Astrocyte (in vitro differentiated cells and primary cell): ENCODE data around the gene ST6GALNAC3. TPM values are rescaled to one million over a fixed set of nuclear protein-coding genes. Genes with fewer than 3 reads are reported as not detected.

ENCODE experiments used
- DNase-seq: peaks from one replicate; pipeline ENCODE4 v3.0.0-alpha.2; 2010; ENCODE audit warnings: low read depth
- FAIRE-seq: peaks from 2 replicates; lab custom pipeline; 2011; peaks lifted over from hg19 to GRCh38; lab: Jason Lieb, UNC
- H2AFZ ChIP-seq: 2 replicates; pipeline ENCODE4 v1.6.0; 2012; ENCODE audit warnings: low read depth, low read length, inconsistent platforms
- H3K27ac ChIP-seq: 2 replicates; pipeline ENCODE4 v1.5.1; 2011; ENCODE audit warnings: low read depth, low read length, inconsistent platforms
- H3K27me3 ChIP-seq: 2 replicates; pipeline ENCODE4 v1.6.0; 2011; ENCODE audit warnings: low read length, inconsistent platforms; ENCODE audit not compliant: insufficient read depth
- H3K36me3 ChIP-seq: 2 replicates; pipeline ENCODE4 v1.5.1; 2011; ENCODE audit warnings: low read length, inconsistent platforms; ENCODE audit not compliant: insufficient read depth
- H3K4me1 ChIP-seq: 2 replicates; pipeline ENCODE4 v1.5.1; 2011; ENCODE audit warnings: low read length, inconsistent platforms; ENCODE audit not compliant: insufficient read depth
- H3K4me2 ChIP-seq: 2 replicates; pipeline ENCODE4 v1.6.0; 2012; ENCODE audit warnings: low read length, inconsistent platforms
- H3K4me3 ChIP-seq: 2 replicates; pipeline ENCODE4 v1.5.1; 2011; ENCODE audit warnings: low read depth, mild to moderate bottlenecking, low read length, inconsistent platforms; ENCODE audit not compliant: insufficient read depth
- H3K79me2 ChIP-seq: 2 replicates; pipeline ENCODE4 v1.6.0; 2012; ENCODE audit warnings: mild to moderate bottlenecking, low read length, inconsistent platforms; ENCODE audit not compliant: insufficient read depth
- H3K9ac ChIP-seq: 2 replicates; pipeline ENCODE4 v1.6.0; 2012; ENCODE audit warnings: mild to moderate bottlenecking, low read length, inconsistent platforms
- H3K9me3 ChIP-seq: 2 replicates; pipeline ENCODE4 v1.5.1; 2012; ENCODE audit warnings: low read depth, mild to moderate bottlenecking, low read length, inconsistent platforms; ENCODE audit not compliant: insufficient read depth
- H4K20me1 ChIP-seq: 2 replicates; pipeline ENCODE4 v1.6.0; 2012; ENCODE audit warnings: low read length, inconsistent platforms; ENCODE audit not compliant: insufficient read depth
- H3K27ac Mint-ChIP-seq: one replicate; pipeline ENCODE4 v1.8.0; 2021; ENCODE audit warnings: mild to moderate bottlenecking, mixed read lengths; ENCODE audit not compliant: unreplicated experiment
- H3K27me3 Mint-ChIP-seq: one replicate; pipeline ENCODE4 v1.8.0; 2021; ENCODE audit warnings: low read depth, mixed read lengths; ENCODE audit not compliant: unreplicated experiment
- H3K36me3 Mint-ChIP-seq: one replicate; pipeline ENCODE4 v1.8.0; 2021; ENCODE audit warnings: low read depth, mixed read lengths; ENCODE audit not compliant: unreplicated experiment
- H3K4me1 Mint-ChIP-seq: one replicate; pipeline ENCODE4 v1.8.0; 2021; ENCODE audit warnings: low read depth, mixed read lengths; ENCODE audit not compliant: unreplicated experiment
- H3K4me3 Mint-ChIP-seq: one replicate; pipeline ENCODE4 v1.8.0; 2021; ENCODE audit warnings: mild to moderate bottlenecking, moderate library complexity, mixed read lengths; ENCODE audit not compliant: unreplicated experiment
- H3K9me3 Mint-ChIP-seq: one replicate; pipeline ENCODE4 v1.8.0; 2021; ENCODE audit warnings: mild to moderate bottlenecking, mixed read lengths; ENCODE audit not compliant: unreplicated experiment
- EZH2 ChIP-seq: IDR thresholded peaks from 2 replicates; pipeline ENCODE4 v1.6.1; 2012; ENCODE audit warnings: mild to moderate bottlenecking, low read length, inconsistent platforms; ENCODE audit not compliant: insufficient read depth
- total RNA-seq: library from RNA; stranded (reverse); gene quantifications from 2 replicates; pipeline ENCODE4 v1.2.1, GENCODE V29; 2021
- TF ChIP-seq, protein P1 (sequence below): IDR thresholded peaks from 2 replicates; pipeline ENCODE4 v1.5.1; 2011; ENCODE audit warnings: low read depth, mild to moderate bottlenecking, inconsistent platforms, low read length, moderate library complexity; ENCODE audit not compliant: insufficient read depth

Gene ST6GALNAC3
- total RNA-seq, 1 donor from 2014 or later, result 3.2 TPM

DNA sequence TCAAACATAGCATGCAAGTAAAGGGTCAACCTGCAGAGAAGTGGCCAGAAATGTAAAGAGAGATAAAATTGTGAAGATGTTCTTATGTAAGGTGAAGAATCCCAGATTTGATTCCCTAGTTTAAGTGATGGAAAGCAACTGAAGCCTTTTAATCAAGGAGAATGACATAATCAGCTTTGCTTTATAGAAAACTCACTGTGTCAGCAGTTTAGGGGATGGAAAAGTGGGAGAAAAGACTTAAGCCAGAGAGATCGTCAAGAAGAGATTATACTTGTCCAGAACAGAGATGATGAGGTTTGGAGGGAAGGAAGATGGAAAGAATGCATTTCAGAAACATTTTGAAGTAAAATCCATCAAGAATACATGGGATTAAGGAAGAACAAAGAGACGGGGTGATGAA, 517.4 kb downstream of the ST6GALNAC3 start:
- no peaks in the 10 kb centered on the region for H3K4me1 ChIP-seq
- H3K27ac Mint-ChIP-seq, result no peak overlapping the region
- H3K4me3 ChIP-seq, result no peak overlapping the region
- H3K4me1 Mint-ChIP-seq, result peaks cover 3% of the 10 kb centered on the region
- no peaks in the 10 kb centered on the region for H4K20me1 ChIP-seq
- no peak overlapping the region for H3K27ac ChIP-seq
- no peaks in the 10 kb centered on the region for H3K36me3 Mint-ChIP-seq
- H3K9me3 Mint-ChIP-seq, result peaks cover 2% of the 10 kb centered on the region
- H3K79me2 ChIP-seq, result no peaks in the 10 kb centered on the region
- H3K9me3 ChIP-seq, result no peaks in the 10 kb centered on the region
- TF ChIP-seq, protein P1, sequence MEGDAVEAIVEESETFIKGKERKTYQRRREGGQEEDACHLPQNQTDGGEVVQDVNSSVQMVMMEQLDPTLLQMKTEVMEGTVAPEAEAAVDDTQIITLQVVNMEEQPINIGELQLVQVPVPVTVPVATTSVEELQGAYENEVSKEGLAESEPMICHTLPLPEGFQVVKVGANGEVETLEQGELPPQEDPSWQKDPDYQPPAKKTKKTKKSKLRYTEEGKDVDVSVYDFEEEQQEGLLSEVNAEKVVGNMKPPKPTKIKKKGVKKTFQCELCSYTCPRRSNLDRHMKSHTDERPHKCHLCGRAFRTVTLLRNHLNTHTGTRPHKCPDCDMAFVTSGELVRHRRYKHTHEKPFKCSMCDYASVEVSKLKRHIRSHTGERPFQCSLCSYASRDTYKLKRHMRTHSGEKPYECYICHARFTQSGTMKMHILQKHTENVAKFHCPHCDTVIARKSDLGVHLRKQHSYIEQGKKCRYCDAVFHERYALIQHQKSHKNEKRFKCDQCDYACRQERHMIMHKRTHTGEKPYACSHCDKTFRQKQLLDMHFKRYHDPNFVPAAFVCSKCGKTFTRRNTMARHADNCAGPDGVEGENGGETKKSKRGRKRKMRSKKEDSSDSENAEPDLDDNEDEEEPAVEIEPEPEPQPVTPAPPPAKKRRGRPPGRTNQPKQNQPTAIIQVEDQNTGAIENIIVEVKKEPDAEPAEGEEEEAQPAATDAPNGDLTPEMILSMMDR, result no peak
- TF ChIP-seq EZH2, result no peak
- H3K4me3 Mint-ChIP-seq, result no peak overlapping the region
- H3K9ac ChIP-seq, result no peak overlapping the region
- H3K27me3 Mint-ChIP-seq, result no peaks in the 10 kb centered on the region
- H3K36me3 ChIP-seq, result no peaks in the 10 kb centered on the region
- FAIRE-seq (no peak), DNase-seq (no peak)
- H3K27me3 ChIP-seq, result no peaks in the 10 kb centered on the region
- no peak overlapping the region for H2AFZ ChIP-seq
- H3K4me2 ChIP-seq, result no peak overlapping the region

DNA sequence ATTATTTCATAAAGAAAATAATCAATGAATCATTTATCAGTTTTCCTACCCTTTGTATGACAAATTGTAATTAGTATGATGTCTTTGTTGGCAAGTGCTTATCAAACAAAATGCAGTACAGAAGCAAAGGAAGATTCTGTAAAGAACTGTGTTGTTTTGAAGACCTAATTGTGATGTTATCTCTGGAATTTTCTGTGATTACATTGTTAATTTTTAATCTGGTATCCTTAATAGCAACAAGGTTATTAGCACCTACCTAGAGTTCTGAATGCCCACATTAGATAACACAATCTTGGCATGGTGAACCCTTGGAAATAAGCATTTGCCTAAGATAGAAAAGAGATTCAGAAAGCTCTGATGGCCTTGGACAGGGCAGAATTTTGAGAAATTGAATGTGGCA, 518.6 kb downstream of the ST6GALNAC3 start:
- Mint-ChIP-seq H3K9me3 (peaks cover 2% of the 10 kb centered on the region), H3K4me3 (no peak overlapping the region), H3K36me3 (no peaks in the 10 kb centered on the region), H3K27ac (no peak overlapping the region), H3K27me3 (no peaks in the 10 kb centered on the region), H3K4me1 (peaks cover 3% of the 10 kb centered on the region)
- Histone ChIP-seq H3K27ac (no peak overlapping the region), H2AFZ (no peak overlapping the region), H4K20me1 (no peaks in the 10 kb centered on the region), H3K36me3 (no peaks in the 10 kb centered on the region), H3K4me1 (no peaks in the 10 kb centered on the region), H3K27me3 (no peaks in the 10 kb centered on the region), H3K9ac (no peak overlapping the region), H3K4me2 (no peak overlapping the region), H3K9me3 (no peaks in the 10 kb centered on the region), H3K4me3 (no peak overlapping the region), H3K79me2 (no peaks in the 10 kb centered on the region)
- FAIRE-seq, result no peak
- TF ChIP-seq, protein P1, result no peak
- no peak for TF ChIP-seq EZH2
- no peak for DNase-seq

DNA sequence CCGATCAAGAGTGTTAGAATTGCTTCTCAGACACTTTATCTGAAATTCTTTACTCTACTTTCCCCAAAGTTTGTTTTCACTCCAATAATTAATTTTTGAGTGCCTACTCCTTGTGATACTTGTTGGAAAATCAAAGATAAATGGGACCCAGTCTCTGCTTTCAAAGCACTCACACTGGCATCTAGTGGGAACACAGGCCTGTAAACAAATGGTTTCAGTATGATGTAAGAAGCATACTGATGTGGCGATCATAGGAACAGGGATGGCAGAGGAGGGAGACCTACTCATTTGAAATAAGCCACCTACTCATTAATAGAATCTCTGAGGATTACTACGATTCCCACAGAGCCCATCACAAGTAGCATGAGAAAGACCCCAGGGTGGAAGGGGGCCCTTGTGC, 519.1 kb downstream of the ST6GALNAC3 start:
- H3K27me3 Mint-ChIP-seq, result no peaks in the 10 kb centered on the region
- Histone ChIP-seq H3K9ac (no peak overlapping the region), H3K27ac (no peak overlapping the region), H2AFZ (no peak overlapping the region), H3K4me1 (no peaks in the 10 kb centered on the region), H3K79me2 (no peaks in the 10 kb centered on the region), H3K4me2 (no peak overlapping the region), H4K20me1 (no peaks in the 10 kb centered on the region), H3K27me3 (no peaks in the 10 kb centered on the region), H3K9me3 (no peaks in the 10 kb centered on the region), H3K36me3 (no peaks in the 10 kb centered on the region), H3K4me3 (no peak overlapping the region)
- no peak for FAIRE-seq
- no peak for DNase-seq
- TF ChIP-seq, protein P1, result no peak
- TF ChIP-seq EZH2, result no peak
- peaks cover 2% of the 10 kb centered on the region for H3K9me3 Mint-ChIP-seq
- H3K4me1 Mint-ChIP-seq, result peaks cover 3% of the 10 kb centered on the region
- no peak overlapping the region for H3K4me3 Mint-ChIP-seq
- H3K36me3 Mint-ChIP-seq, result no peaks in the 10 kb centered on the region
- H3K27ac Mint-ChIP-seq, result no peak overlapping the region
